Stimulated activated CD4-positive, alpha-beta T cell treated with anti-CD3 and anti-CD28 coated beads, Interleukin-15, amount 100 ng/mL, for 24 hours (primary cell): Measurements from ENCODE around the gene NATD1.

Experiments
- DNase-seq: peaks from one replicate; pipeline ENCODE4 v3.0.0-alpha.2; 2020

Gene NATD1

GRCh38 chr17:21289902-21290571 lies 36.8 kb upstream of the NATD1 start:
- DNase-seq, result no peak

DNA sequence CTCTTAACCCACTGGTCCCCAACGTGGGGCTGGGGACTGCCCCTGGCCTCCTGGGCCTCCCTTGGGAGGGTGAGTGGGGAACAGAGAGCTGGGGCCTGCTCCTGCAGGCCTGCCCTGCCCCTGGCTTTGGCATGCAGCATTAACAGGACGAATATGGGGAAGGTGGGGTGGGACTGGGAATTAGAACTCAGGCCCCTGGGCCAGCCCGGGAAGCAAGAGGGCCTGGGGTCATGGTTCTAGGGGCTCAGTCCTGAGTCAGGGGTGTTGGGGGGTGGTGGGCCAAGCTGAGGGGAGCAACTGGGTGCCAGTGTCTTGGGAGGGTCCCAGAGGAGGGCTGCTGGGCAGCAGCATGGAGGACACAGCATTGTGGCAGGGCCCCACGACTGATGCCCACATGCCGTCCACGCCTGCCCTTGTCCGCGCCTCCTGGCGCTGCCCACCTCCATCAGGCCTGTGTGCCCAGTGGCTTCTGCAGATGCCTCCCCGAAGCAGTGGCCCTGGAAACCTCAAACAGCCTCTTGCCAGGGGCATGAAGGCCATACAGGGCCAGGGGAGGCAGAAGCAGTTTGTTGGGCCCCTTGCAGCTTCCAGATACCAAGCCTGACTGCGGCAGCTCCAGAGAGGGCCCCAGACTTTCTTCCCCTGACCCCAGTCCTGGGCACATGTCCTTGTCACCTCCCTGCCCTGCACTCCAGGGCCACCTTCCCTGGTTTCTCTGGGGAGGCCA lies 36.1 kb upstream of the NATD1 start:
- DNase-seq, result no peak

DNA sequence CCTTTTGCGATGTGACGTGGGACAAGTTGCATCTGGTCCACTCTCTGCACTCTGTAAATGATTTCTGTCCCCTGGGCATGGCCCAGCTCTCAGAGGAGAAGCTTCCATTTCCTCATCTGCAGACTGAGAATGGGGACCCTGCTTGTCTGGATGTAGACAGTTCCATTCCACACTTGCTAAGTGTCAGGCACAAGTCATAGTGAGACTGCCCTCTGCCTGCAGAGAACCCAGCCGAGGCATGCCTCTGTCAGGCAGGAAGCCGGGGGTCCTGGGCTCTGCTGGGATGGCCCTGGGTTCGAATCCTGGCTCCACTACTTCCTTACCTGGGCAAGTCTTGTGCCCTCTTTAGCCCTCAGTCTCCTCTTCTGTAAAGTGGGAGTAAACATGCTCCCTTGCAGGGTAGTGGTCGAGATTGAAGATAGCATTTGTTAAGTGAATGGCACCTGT lies 35.4 kb upstream of the NATD1 start:
- peak; percentile 67 for DNase-seq

- peak; percentile 98 for DNase-seq
Measured at GRCh38 chr17:21287703-21288449, 34.7 kb upstream of the NATD1 start.

GRCh38 chr17:21286909-21287702 lies 33.9 kb upstream of the NATD1 start:
- peak; percentile 64 for DNase-seq

DNA sequence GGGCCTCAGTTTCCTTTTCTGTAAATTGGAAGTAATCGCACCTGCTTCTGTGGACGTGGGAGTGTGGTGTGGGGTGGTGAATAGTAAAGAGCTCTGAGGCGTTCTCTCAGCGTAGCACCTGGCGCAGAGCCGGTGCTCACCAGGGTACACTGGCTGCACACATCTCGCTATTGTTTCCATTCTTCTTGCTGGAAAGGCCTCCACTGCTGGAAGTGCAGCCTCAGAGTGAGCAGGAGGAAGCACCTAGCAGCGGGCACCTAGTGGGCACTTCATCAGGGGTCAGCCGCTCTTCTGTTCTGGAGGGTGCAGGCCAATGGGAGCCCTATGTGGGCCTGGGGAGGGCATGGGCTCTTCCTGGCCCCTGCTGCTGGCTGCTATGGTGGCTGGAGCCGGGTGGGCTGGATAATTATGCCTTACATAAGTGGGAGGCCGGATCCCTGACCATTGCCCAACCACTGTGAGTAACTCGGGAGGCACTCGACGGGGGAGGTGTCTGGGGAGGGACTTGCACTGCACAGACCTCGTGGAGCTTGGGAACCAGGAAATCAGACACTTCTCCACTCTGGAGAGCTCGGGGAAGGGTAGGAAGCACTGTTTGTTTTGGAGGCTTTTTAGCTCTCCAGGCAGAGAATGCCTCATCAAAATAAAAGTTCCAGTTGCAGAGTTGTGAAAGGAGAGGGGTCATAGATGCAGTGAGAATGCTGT lies 33.0 kb upstream of the NATD1 start:
- DNase-seq, result peak; percentile 54

DNA sequence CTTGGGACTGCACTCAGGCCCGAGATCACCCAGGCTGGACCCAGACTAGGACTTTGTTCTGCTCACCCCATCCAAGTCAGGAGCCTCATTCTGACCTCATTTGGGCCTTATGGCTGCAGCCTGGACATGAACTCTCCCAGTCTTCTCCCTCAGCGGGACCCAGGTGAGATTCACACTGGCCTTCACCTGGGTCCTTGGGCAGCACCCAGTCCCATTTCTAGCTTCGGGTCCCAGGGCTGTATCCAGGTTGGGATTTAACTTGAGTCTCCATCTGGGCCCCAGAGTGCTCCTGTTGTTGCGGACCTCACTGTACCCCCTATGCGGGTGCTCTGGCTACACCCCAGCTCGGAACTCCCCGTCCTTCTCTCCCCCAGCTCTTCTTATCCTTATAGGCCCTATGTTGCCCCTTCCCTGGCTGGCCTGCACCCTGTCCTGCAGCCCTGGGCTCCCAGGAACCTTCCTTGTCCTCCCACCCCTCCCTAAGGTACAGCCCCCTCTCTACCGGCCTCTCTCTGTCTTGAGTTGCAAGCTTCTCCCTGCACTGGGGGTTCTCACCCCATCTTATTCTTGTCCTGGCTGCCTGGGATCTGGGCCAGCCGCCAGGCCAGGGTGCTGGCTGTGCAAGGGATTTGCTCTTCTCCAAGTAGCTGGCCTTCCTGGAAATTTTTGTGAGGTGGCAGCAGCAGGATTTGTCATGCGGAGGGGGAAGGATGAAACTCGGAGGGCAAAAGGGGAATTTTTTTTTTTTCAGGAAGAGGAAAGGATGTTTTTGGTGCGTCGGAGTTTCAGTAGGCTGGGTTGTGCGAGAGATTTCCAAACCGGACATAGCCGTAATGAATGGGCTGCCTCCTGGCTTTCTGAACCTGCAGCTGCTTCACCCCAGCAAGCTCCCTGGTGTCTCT lies 32.2 kb upstream of the NATD1 start:
- peak; percentile 42 for DNase-seq

GRCh38 chr17:21284319-21285163 lies 31.3 kb upstream of the NATD1 start, which contains the start of gene MAP2K3:
Gene MAP2K3 (plus strand): TSS chr17:21284711. CDS start chr17:21284921, 210 bp downstream.
- DNase-seq, result peak; percentile 99

GRCh38 chr17:21283482-21284318 lies 30.5 kb upstream of the NATD1 start:
- no peak for DNase-seq

DNA sequence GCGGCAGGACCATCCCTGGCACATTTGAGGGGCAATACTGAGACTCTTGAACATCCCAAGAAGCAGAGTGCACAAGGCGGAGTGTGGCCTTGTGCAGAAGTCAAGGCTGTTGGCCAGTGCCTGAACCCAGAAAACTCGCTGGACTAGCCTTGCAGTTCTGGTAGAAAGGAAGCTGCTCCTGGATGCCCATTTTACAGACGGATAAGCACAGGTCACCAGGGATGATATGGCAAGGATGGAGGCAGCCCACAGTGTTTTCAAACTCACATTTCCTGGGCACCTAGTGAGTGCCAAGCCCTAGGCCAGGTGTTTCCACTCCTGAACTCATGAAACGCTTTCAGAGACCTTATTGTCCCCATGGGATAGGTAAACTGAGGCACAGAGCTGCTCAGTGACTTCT lies 29.6 kb upstream of the NATD1 start:
- no peak for DNase-seq

GRCh38 chr17:21282231-21282630 lies 29.0 kb upstream of the NATD1 start:
- no peak for DNase-seq

DNA sequence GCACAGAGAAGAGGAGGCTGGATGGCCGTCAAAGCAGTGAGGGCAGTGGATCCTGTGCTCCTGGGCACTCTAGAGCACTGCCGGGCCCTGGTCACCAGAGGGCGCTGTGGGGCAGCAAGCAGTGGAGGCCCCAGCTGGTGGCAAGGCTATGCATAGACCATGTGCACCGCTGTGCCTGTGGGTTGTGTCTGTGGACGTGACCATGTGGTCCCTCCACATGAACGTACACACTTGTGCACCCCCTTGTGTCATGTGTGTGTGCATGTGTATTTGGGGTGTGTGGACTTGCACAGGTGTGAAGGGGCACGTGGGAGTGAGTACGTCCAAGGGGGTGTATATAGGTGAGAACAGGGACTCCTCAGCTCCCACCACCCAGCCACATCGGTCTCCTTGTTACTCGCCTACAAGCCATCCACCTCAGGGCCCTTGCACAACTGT lies 26.9 kb upstream of the NATD1 start:
- peak; percentile 94 for DNase-seq

DNA sequence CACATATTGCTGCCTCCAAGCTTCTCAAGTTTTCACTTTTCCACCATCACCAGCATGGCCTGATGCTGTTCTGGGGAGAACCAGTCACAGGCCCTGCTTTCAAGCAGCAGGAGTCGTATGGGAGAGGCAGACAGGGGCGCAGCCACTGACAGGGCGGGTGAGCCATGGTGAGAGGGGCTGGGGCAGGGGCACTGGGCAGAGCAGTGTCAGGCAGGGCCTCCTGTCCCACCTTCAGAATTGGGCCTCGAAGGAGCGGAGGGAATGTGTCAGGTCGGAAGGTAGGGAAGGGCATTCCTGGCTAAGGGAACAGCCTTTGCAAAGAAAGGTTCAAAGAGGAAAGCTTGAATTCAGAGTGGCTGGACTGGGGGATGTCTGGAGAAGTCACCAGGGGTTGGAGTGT lies 26.4 kb upstream of the NATD1 start:
- DNase-seq, result no peak

GRCh38 chr17:21279198-21279535 lies 26.0 kb upstream of the NATD1 start:
- no peak for DNase-seq

GRCh38 chr17:21278450-21279197 lies 25.4 kb upstream of the NATD1 start:
- DNase-seq, result peak; percentile 54

- no peak for DNase-seq
Measured at GRCh38 chr17:21277332-21277731, 24.1 kb upstream of the NATD1 start.

DNA sequence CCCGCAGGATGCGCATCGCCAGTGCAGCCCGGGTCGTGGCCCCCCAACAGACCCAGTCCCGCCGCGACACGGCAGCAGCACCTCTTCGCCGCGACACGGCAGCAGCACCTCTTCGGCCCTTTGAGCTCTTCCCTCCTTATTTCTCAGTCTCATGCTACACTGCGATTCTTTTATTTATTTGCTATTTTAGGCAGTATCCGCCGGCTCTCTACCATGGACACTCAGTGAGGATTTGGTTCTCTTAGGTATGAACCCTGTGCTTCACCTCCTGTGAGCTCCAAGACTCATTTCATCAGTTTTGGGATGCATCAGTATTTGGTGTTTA lies 23.0 kb upstream of the NATD1 start:
- no peak for DNase-seq

- peak; percentile 99 for DNase-seq
Measured at GRCh38 chr17:21275579-21276263, 22.5 kb upstream of the NATD1 start.
